GM23248 (cell line): Measurements from ENCODE around the gene MC1R. TPM values are rescaled to one million over a fixed set of nuclear protein-coding genes. Genes with fewer than 3 reads are reported as not detected.

Experiments
- DNase-seq: peaks from one replicate; pipeline ENCODE4 v3.0.0-alpha.2; 2015
- H2AFZ ChIP-seq: fragments of 200-600 bp; sonication (generic); 2 replicates; pipeline ENCODE4 v1.6.1; 2016; ENCODE audit warnings: antibody characterized with exemption
- H3F3A ChIP-seq: fragments of 200-600 bp; sonication (generic); 2 replicates; pipeline ENCODE4 v1.6.1; 2016; ENCODE audit warnings: mild to moderate bottlenecking, antibody characterized with exemption, mixed run types; ENCODE audit not compliant: insufficient read depth
- H3K27ac ChIP-seq: fragments of 200-600 bp; sonication (generic); 2 replicates; pipeline ENCODE4 v1.5.1; 2016; ENCODE audit warnings: mild to moderate bottlenecking
- H3K27me3 ChIP-seq: fragments of 200-600 bp; sonication (generic); replicated peaks from 2 replicates; pipeline ENCODE4 v1.6.1; 2016; ENCODE audit warnings: mild to moderate bottlenecking; ENCODE audit not compliant: insufficient read depth
- H3K36me3 ChIP-seq: fragments of 200-600 bp; sonication (generic); 2 replicates; pipeline ENCODE4 v1.6.1; 2016; ENCODE audit warnings: low read depth, mild to moderate bottlenecking
- H3K4me1 ChIP-seq: fragments of 200-600 bp; sonication (generic); 2 replicates; pipeline ENCODE4 v1.6.1; 2016; ENCODE audit warnings: mild to moderate bottlenecking; ENCODE audit not compliant: insufficient read depth
- H3K4me2 ChIP-seq: fragments of 200-600 bp; sonication (generic); one replicate; pipeline ENCODE4 v1.6.1; 2016; ENCODE audit warnings: mild to moderate bottlenecking; ENCODE audit not compliant: unreplicated experiment
- H3K4me3 ChIP-seq: fragments of 200-600 bp; sonication (generic); 2 replicates; pipeline ENCODE4 v1.5.1; 2016; ENCODE audit warnings: mild to moderate bottlenecking
- H3K79me2 ChIP-seq: fragments of 200-600 bp; sonication (generic); 2 replicates; pipeline ENCODE4 v1.6.1; 2016; ENCODE audit warnings: mild to moderate bottlenecking; ENCODE audit not compliant: insufficient read depth
- H3K9ac ChIP-seq: fragments of 200-600 bp; sonication (generic); 2 replicates; pipeline ENCODE4 v1.6.1; 2016; ENCODE audit warnings: mild to moderate bottlenecking
- H3K9me2 ChIP-seq: fragments of 200-600 bp; sonication (generic); 2 replicates; pipeline ENCODE4 v1.6.1; 2016; ENCODE audit warnings: mixed run types, mild to moderate bottlenecking, moderate library complexity; ENCODE audit not compliant: insufficient read depth
- H3K9me3 ChIP-seq: fragments of 200-600 bp; sonication (generic); one replicate; pipeline ENCODE4 v1.6.1; 2017; ENCODE audit warnings: low read depth
- H4K20me1 ChIP-seq: fragments of 200-600 bp; sonication (generic); 2 replicates; pipeline ENCODE4 v1.6.0; 2016; ENCODE audit not compliant: insufficient read depth
- EZH2 ChIP-seq: fragments of 200-600 bp; sonication (generic); IDR thresholded peaks from 2 replicates; pipeline ENCODE4 v1.6.1; 2018; ENCODE audit warnings: antibody characterized with exemption, mild to moderate bottlenecking; ENCODE audit not compliant: insufficient read depth, poor library complexity, severe bottlenecking
- EZH2phosphoT487 ChIP-seq: fragments of 200-600 bp; sonication (generic); IDR thresholded peaks from 2 replicates; pipeline ENCODE4 v1.6.1; 2018; ENCODE audit warnings: antibody characterized with exemption, moderate library complexity, mild to moderate bottlenecking, low read depth; ENCODE audit not compliant: insufficient read depth
- WGBS, 2 experiments: methylation state at CpG; one replicate each; pipeline ENCODE4 v1.1.6; 2015 to 2017; ENCODE audit warnings: low lambda C conversion rate in 2 of 2, low coverage in 1 of 2; ENCODE audit errors: missing lambda C conversion rate in 2 of 2; 5-methylcytosine and 5-hydroxymethylcytosine counted together
- in situ Hi-C: fragments of 300-500 bp; cut with MboI; formaldehyde crosslinking; loops from 2 replicates; pipeline ENCODE4 v1.15.0; 2020
- polyA plus RNA-seq: library from polyadenylated mRNA; unstranded; fragments of >200 nt; fragmentation: Nextera tagmentation; extraction: Ambion mirVana; gene quantifications from 2 replicates; pipeline ENCODE4 v1.2.1, GENCODE V29; 2016
- total RNA-seq: library from RNA; depleted of rRNA; stranded (reverse); fragments of >200 nt; shearing (Covaris generic); gene quantifications from 2 replicates; pipeline ENCODE4 v1.2.3, GENCODE V29; 2014

The MC1R gene
- total and polyA plus RNA-seq, 2 experiments from 2014 or later = 3.8 to 5.6 TPM

- Histone ChIP-seq H3F3A (no peaks in the 10 kb centered on the region), H3K27me3 (no peaks in the 10 kb centered on the region), H3K9ac (no peak overlapping the region), H3K9me3 (no peaks in the 10 kb centered on the region), H3K36me3 (peaks cover 3% of the 10 kb centered on the region; the same call in 1 of the 2 replicates), H3K9me2 (no peaks in the 10 kb centered on the region), H2AFZ (no peak overlapping the region), H3K27ac (no peak overlapping the region), H4K20me1 (no peaks in the 10 kb centered on the region), H3K4me3 (no peak overlapping the region), H3K79me2 (peaks cover 14% of the 10 kb centered on the region; the same call in 1 of the 2 replicates), H3K4me2 (no peak overlapping the region), H3K4me1 (peaks cover 4% of the 10 kb centered on the region; the same call in 1 of the 2 replicates)
- in situ Hi-C loops = no loop called here
- no peak for TF ChIP-seq EZH2phosphoT487
- no peak for TF ChIP-seq EZH2
- 91 to 95% methylated on average over 10 to 11 of the region's 11 CpGs for WGBS, 2 experiments
- no peak for DNase-seq
These were observed 35.2 kb downstream of the MC1R start for GRCh38 chr16:89953671-89954406.

GRCh38 chr16:89954462-89954861 is 35.8 kb downstream of the MC1R start:
- Histone ChIP-seq H3K79me2 (peaks cover 10% of the 10 kb centered on the region; the same call in 1 of the 2 replicates), H3K9ac (no peak overlapping the region), H3K4me3 (no peak overlapping the region), H3K27ac (no peak overlapping the region), H2AFZ (no peak overlapping the region), H3K9me3 (no peaks in the 10 kb centered on the region), H3F3A (no peaks in the 10 kb centered on the region), H3K4me2 (no peak overlapping the region), H3K36me3 (peaks cover 7% of the 10 kb centered on the region; the same call in 1 of the 2 replicates), H3K9me2 (no peaks in the 10 kb centered on the region), H3K27me3 (no peaks in the 10 kb centered on the region), H3K4me1 (peaks cover 2% of the 10 kb centered on the region; the same call in 1 of the 2 replicates), H4K20me1 (no peaks in the 10 kb centered on the region)
- in situ Hi-C loops = no loop called here
- 90 to 92% methylated on average over 15 of the region's 15 CpGs for WGBS, 2 experiments
- TF ChIP-seq EZH2phosphoT487 (no peak), EZH2 (no peak)
- no peak for DNase-seq

DNA sequence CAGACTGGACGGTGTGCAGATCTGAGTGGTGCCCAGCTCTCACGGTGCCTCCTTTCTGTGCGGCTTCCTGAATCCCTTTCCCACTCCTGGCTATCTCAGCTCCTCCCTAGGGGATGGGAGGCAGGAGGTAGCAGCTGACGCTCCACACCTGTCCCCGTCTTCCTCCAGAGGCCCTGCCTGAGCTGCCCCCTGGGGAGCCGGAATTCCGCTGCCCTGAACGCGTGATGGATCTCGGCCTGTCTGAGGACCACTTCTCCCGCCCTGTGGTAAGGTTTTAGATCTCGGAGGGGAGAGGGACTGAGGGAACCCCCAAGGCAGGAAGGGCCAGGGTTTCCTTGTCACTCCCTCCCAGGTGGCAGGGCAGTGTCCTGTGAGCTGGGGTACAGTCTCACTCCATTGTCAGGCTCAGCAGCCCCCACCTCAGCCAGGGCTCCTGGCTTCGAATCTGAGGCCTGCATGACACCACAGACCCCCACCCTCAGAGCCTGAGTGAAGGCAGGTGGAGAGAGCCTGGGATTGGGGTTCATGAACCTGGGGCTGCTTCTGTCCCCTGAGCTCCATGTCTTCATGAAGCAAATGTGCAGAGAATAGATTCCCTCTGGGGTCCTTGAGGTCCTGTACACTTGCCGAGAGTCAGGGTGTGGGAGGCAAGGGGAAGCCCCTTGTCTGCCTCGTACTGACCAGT is 36.5 kb downstream of the MC1R start:
- in situ Hi-C loops = no loop called here
- H2AFZ ChIP-seq = no peak overlapping the region
- no peak overlapping the region for H3K9ac ChIP-seq
- no peak for DNase-seq
- H3K79me2 ChIP-seq = 0 out of 2 replicates have a peak, but pooled peaks cover 3% of the 10 kb centered on the region
- H3K9me2 ChIP-seq = no peaks in the 10 kb centered on the region
- H4K20me1 ChIP-seq = no peaks in the 10 kb centered on the region
- no peaks in the 10 kb centered on the region for H3K9me3 ChIP-seq
- 95 to 97% methylated on average over 14 to 15 of the region's 15 CpGs for WGBS, 2 experiments
- H3K4me2 ChIP-seq = no peak overlapping the region
- no peaks in the 10 kb centered on the region for H3K4me1 ChIP-seq
- no peaks in the 10 kb centered on the region for H3K27me3 ChIP-seq
- H3F3A ChIP-seq = no peaks in the 10 kb centered on the region
- no peak overlapping the region for H3K4me3 ChIP-seq
- no peak for TF ChIP-seq EZH2
- H3K36me3 ChIP-seq = peaks cover 7% of the 10 kb centered on the region; the same call in 1 of the 2 replicates
- H3K27ac ChIP-seq = no peak overlapping the region

DNA sequence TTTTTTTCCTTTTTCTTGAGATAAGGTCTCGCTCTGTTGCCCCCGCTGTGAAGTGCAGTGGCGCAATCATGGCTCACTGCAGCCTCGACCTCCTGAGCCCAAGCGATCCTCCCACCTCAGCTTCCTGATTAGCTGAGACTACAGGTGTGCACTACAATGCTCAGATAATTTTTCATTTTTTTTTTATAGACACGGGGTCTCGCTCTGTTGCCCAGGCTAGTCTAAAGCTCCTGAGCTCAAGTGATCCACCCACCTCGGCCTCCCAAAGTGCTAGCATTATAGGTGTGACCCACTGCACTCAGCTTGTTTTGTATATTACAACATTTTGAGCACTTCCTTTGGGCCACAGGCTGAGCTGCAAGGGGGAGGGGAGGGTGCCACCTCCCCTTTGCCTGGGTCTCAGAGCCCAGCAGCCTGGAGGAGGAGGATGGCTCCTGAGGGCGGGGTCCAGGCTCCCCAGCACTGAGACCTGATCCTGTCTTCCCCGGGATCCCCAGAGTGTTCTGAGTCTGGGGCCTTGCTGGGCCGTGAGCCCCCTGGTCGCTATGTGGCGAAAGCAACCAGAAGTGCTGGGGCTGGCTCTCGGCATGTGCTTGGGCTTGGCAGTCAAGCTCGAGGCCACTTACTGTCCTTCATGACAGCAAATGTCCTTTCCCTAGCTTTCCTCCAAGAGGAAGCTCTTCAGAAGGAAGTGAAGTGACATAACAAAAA is 38.0 kb downstream of the MC1R start:
- TF ChIP-seq EZH2 (no peak), EZH2phosphoT487 (no peak)
- no peak overlapping the region for H3K4me3 ChIP-seq
- H2AFZ ChIP-seq = no peak overlapping the region
- H3K9ac ChIP-seq = no peak overlapping the region
- H3K79me2 ChIP-seq = no peaks in the 10 kb centered on the region
- H3K36me3 ChIP-seq = peaks cover 7% of the 10 kb centered on the region; the same call in 1 of the 2 replicates
- H3K4me2 ChIP-seq = no peak overlapping the region
- WGBS, 2 experiments = 97 to 98% methylated on average over 14 to 15 of the region's 15 CpGs
- H3F3A ChIP-seq = no peaks in the 10 kb centered on the region
- in situ Hi-C loops = no loop called here
- no peaks in the 10 kb centered on the region for H3K9me3 ChIP-seq
- no peaks in the 10 kb centered on the region for H3K27me3 ChIP-seq
- H3K27ac ChIP-seq = no peak overlapping the region
- H3K9me2 ChIP-seq = no peaks in the 10 kb centered on the region
- H4K20me1 ChIP-seq = no peaks in the 10 kb centered on the region
- no peaks in the 10 kb centered on the region for H3K4me1 ChIP-seq
- DNase-seq = no peak
